Measurements from ENCODE around the gene R3HDM2. TPM values are rescaled to one million over a fixed set of nuclear protein-coding genes. Genes with fewer than 3 reads are reported as not detected.

The R3HDM2 gene
- total RNA-seq, 4 donors from 2014 or later = 21.7 to 37.6 (median 29.3) TPM

GRCh38 chr12:57219993-57220754 lies 210.7 kb downstream of the R3HDM2 start:
- TF ChIP-seq POLR2A (IDR thresholded peaks at IDR 0.05) = no peak
- no peak for TF ChIP-seq CTCF (IDR thresholded peaks at IDR 0.05)
- intact Hi-C loops (cut with DNase I) = no loop called here
- Histone ChIP-seq H3K4me3 (no peak overlapping the region), H3K36me3 (no peaks in the 10 kb centered on the region), H3K27ac (no peak overlapping the region), H3K27me3 (peaks cover 0 to 99% (median 31%) of the 10 kb centered on the region in 4 donors), H3K4me1 (peaks cover 27 to 60% (median 28%) of the 10 kb centered on the region in 3 donors), H3K9me3 (no peaks in the 10 kb centered on the region)
- DNase-seq = no peak
- WGBS, 2 donors = 26 to 43% methylated on average over 12 to 22 of the region's 38 CpGs

GRCh38 chr12:57219205-57219992 lies 211.4 kb downstream of the R3HDM2 start:
- H3K4me1 ChIP-seq = peaks cover 23 to 61% (median 26%) of the 10 kb centered on the region in 3 donors
- peaks cover 0 to 99% (median 30%) of the 10 kb centered on the region in 4 donors for H3K27me3 ChIP-seq
- no peak overlapping the region for H3K4me3 ChIP-seq
- H3K9me3 ChIP-seq = no peaks in the 10 kb centered on the region
- no peak overlapping the region for H3K27ac ChIP-seq
- no peaks in the 10 kb centered on the region for H3K36me3 ChIP-seq
- 65 to 66% methylated on average over 11 to 14 of the region's 14 CpGs for WGBS, 2 donors
- TF ChIP-seq CTCF (IDR thresholded peaks at IDR 0.05) = no peak
- TF ChIP-seq POLR2A (IDR thresholded peaks at IDR 0.05) = no peak
- intact Hi-C loops (cut with DNase I) = no loop called here
- no peak for DNase-seq

GRCh38 chr12:57218030-57218853 lies 212.6 kb downstream of the R3HDM2 start:
- Histone ChIP-seq H3K27ac (no peak overlapping the region), H3K9me3 (no peaks in the 10 kb centered on the region), H3K27me3 (peaks cover 0 to 96% (median 24%) of the 10 kb centered on the region in 4 donors), H3K4me1 (peaks cover 29 to 72% (median 35%) of the 10 kb centered on the region in 3 donors), H3K4me3 (no peak overlapping the region), H3K36me3 (no peaks in the 10 kb centered on the region)
- TF ChIP-seq POLR2A (IDR thresholded peaks at IDR 0.05) = no peak
- no peak for TF ChIP-seq CTCF (IDR thresholded peaks at IDR 0.05)
- intact Hi-C loops (cut with DNase I) = no loop called here
- WGBS, 2 donors = 60 to 76% methylated on average over 4 to 5 of the region's 5 CpGs
- DNase-seq = no peak

GRCh38 chr12:57216921-57217879 lies 213.6 kb downstream of the R3HDM2 start:
- Histone ChIP-seq H3K4me3 (peak overlapping the region; percentile 32 to 63 (median 47)), H3K4me1 (peaks cover 29 to 78% (median 35%) of the 10 kb centered on the region in 3 donors), H3K36me3 (peaks cover 0 to 8% (median 5%) of the 10 kb centered on the region in 3 donors), H3K27ac (no peak overlapping the region), H3K9me3 (no peaks in the 10 kb centered on the region), H3K27me3 (peaks cover 0 to 86% (median 24%) of the 10 kb centered on the region in 4 donors)
- no peak for DNase-seq
- 3 to 4% methylated on average over 17 to 23 of the region's 63 CpGs for WGBS, 2 donors
- TF ChIP-seq CTCF (IDR thresholded peaks at IDR 0.05) = no peak
- no peak for TF ChIP-seq POLR2A (IDR thresholded peaks at IDR 0.05)
- intact Hi-C loops (cut with DNase I) = no loop called here
